ENCODE measurements around the gene TPP2.

The TPP2 gene

DNA sequence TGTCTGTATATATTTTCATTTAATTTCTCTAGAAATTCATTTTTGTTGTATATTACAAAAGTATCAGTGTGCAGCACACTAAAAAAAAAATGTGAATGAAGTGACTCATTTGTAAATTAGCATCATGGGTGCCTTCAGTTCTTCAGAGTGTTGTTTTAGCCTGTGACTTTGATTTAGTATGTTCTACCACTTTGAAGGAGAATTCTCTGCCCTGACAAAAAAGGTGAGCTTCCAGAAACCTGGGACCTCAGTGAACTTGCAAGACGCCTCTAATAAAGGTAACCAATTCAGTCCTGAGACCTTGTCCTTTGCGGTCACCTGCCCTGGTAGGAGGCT lies 95.7 kb downstream of the TPP2 start:
- in situ Hi-C loops (cut with MboI; ENCODE audit: low pct_unique_long_range_greater_than_20kb, low sequenced_read_pairs, unreplicated experiment) = no loop called here
- DNase-seq (ENCODE audit: low spot score) = no peak
- TF ChIP-seq CTCF (IDR thresholded peaks at IDR 0.05; ENCODE audit: extremely low read depth, insufficient read depth, missing control alignments) = no peak

- TF ChIP-seq CTCF (IDR thresholded peaks at IDR 0.05; ENCODE audit: extremely low read depth, insufficient read depth, missing control alignments) = no peak
- DNase-seq (ENCODE audit: low spot score) = no peak
Measured at GRCh38 chr13:102693250-102693649, 96.5 kb downstream of the TPP2 start.

DNA sequence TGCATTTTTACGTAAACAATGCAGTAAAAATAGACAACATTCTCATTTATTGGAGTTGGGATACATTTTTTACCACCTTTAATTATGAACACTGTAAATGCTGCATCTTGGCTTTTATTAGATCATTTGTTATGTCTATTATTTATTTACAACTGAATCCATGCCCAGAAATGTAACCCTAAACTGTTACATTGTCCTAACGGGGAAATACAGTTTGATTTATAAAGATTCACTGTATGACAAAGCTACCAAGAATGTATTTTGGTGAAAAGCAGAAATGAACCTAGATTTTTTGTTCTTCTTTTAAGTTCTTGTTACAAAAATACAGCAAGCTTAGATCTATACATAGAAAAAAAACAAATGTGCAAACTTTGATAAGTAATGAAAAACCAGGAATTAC lies 97.0 kb downstream of the TPP2 start:
- TF ChIP-seq CTCF (IDR thresholded peaks at IDR 0.05; ENCODE audit: extremely low read depth, insufficient read depth, missing control alignments) = no peak
- in situ Hi-C loops (cut with MboI; ENCODE audit: low pct_unique_long_range_greater_than_20kb, low sequenced_read_pairs, unreplicated experiment) = no loop called here
- DNase-seq (ENCODE audit: low spot score) = no peak

More at GRCh38 chr13:102693250-102693649, 96.5 kb downstream of the TPP2 start:
- in situ Hi-C loops (cut with MboI; ENCODE audit: low pct_unique_long_range_greater_than_20kb, low sequenced_read_pairs, unreplicated experiment) = no loop called here

GRCh38 chr13:102694937-102695336 lies 98.2 kb downstream of the TPP2 start, which contains the start of gene METTL21C:
METTL21C (minus strand) TSS chr13:102695044; CDS start chr13:102694498, 546 bp downstream.
- no peak for DNase-seq (ENCODE audit: low spot score)
- in situ Hi-C loops (cut with MboI; ENCODE audit: low pct_unique_long_range_greater_than_20kb, low sequenced_read_pairs, unreplicated experiment) = no loop called here
- no peak for TF ChIP-seq CTCF (IDR thresholded peaks at IDR 0.05; ENCODE audit: extremely low read depth, insufficient read depth, missing control alignments)

DNA sequence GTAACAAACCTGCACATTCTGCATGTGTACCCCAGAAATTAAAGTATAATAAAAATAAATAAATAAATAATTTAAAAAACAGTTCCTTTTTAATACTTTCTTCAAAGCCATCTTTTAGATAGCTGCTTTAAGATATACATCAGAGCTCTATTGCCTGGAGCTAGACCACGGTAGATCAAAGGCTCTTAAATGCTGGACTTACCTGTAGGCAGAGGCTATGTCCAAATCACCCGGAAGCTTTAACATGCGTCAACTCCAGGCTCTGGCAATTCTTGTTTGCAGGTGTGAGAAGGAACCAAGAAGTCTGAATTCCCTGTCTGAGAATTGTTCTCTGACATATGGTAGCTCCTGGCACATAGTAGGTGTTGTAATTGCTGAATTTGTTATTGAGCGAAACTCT lies 99.7 kb downstream of the TPP2 start:
- no peak for DNase-seq (ENCODE audit: low spot score)
- no peak for TF ChIP-seq CTCF (IDR thresholded peaks at IDR 0.05; ENCODE audit: extremely low read depth, insufficient read depth, missing control alignments)
- in situ Hi-C loops (cut with MboI; ENCODE audit: low pct_unique_long_range_greater_than_20kb, low sequenced_read_pairs, unreplicated experiment) = no loop called here

DNA sequence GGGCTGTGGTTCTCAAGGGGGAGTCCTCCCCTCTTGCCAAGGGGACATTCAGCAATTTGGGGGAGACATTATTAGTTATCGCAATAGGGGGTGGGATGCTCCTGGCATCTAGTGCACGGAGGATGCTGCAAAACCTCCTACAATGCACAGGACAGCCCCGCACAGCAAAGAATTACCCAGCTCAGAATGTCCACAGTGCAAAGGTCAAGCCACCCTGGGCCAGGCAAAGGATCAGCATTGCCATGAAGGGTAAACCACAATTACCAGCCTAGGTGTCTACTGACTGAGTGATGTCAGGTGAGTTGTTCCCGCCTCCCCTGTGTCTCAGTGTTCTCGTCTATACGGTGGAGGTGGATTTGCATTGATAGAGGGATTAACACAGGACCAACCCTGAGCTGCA lies 100.5 kb downstream of the TPP2 start:
- in situ Hi-C loops (cut with MboI; ENCODE audit: low pct_unique_long_range_greater_than_20kb, low sequenced_read_pairs, unreplicated experiment) = no loop called here
- no peak for TF ChIP-seq CTCF (IDR thresholded peaks at IDR 0.05; ENCODE audit: extremely low read depth, insufficient read depth, missing control alignments)
- no peak for DNase-seq (ENCODE audit: low spot score)
